Small intestine (tissue), 7 donors: ENCODE data around the gene RHOB. TPM values are rescaled to one million over a fixed set of nuclear protein-coding genes. Genes with fewer than 3 reads are reported as not detected.
"Not testable (repeated sequence)": the region's sequence is repeated elsewhere in the genome, so short reads cannot be mapped to it uniquely, and the experiment has no call there.

ENCODE experiments used
- DNase-seq, 2 donors: peaks; one replicate each; pipeline versions ENCODE4 v3.0.0 to v3.0.0-alpha.2; 2013
- FAIRE-seq: peaks from 2 replicates; lab custom pipeline; 2012; peaks lifted over from hg19 to GRCh38; lab: Jason Lieb, UNC
- H3K27ac ChIP-seq, 3 donors: one replicate each; pipeline ENCODE4 v1.5.1; 2013; ENCODE audit warnings: low read length in 2 of 3, mild to moderate bottlenecking in 2 of 3, control low read depth in 1 of 3, inconsistent platforms in 1 of 3, low read depth in 1 of 3, moderate library complexity in 1 of 3
- H3K27me3 ChIP-seq, 3 donors: one replicate each; pipeline ENCODE4 v1.6.1; 2013; ENCODE audit warnings: low read length in 3 of 3, inconsistent platforms in 1 of 3; ENCODE audit not compliant: control insufficient read depth in 3 of 3, insufficient read depth in 3 of 3
- H3K36me3 ChIP-seq, 3 donors: one replicate each; pipeline ENCODE4 v1.6.1; 2013; ENCODE audit warnings: low read length in 3 of 3, inconsistent platforms in 1 of 3, low read depth in 1 of 3, mild to moderate bottlenecking in 1 of 3, moderate library complexity in 1 of 3; ENCODE audit not compliant: control insufficient read depth in 3 of 3, insufficient read depth in 2 of 3
- H3K4me1 ChIP-seq, 3 donors: one replicate each; pipeline ENCODE4 v1.6.1; 2013; ENCODE audit warnings: low read length in 2 of 3, inconsistent platforms in 1 of 3, low read depth in 1 of 3, mild to moderate bottlenecking in 1 of 3, moderate library complexity in 1 of 3; ENCODE audit not compliant: control insufficient read depth in 3 of 3, insufficient read depth in 2 of 3
- H3K4me3 ChIP-seq, 3 donors: one replicate each; pipeline ENCODE4 v1.5.1; 2013; ENCODE audit warnings: low read length in 3 of 3, control low read depth in 1 of 3, inconsistent platforms in 1 of 3, low read depth in 1 of 3, mild to moderate bottlenecking in 1 of 3, moderate library complexity in 1 of 3
- H3K9me3 ChIP-seq, 2 donors: one replicate each; pipeline ENCODE4 v1.6.1; 2013; ENCODE audit warnings: low read depth in 1 of 2, low read length in 1 of 2; ENCODE audit not compliant: control insufficient read depth in 2 of 2, insufficient read depth in 1 of 2
- WGBS, 3 donors: extraction: QIAGEN DNeasy Blood & Tissue Kit; methylation state at CpG; one replicate each; pipeline ENCODE4 v1.1.7; 2013; 5-methylcytosine and 5-hydroxymethylcytosine counted together
- polyA plus RNA-seq, 4 donors: library from polyadenylated mRNA; stranded (reverse) in 3 of 4; unstranded in 1 of 4; fragments of 200-250 nt in 3 of 4; fragments of 120-200 nt in 1 of 4; gene quantifications; one replicate each; pipeline versions ENCODE4 v1.2.1 to v1.2.3, GENCODE V29; 2013
- donor health status: healthy with polysubstance abuse.
- donor health status: control.
- donor health status: control.
- donor health status: Bipolar disorder and iron deficiency.
- donor health status: healthy.

Gene RHOB
- polyA plus RNA-seq, 4 donors: 17.7 to 246 (median 44.2) TPM

DNA sequence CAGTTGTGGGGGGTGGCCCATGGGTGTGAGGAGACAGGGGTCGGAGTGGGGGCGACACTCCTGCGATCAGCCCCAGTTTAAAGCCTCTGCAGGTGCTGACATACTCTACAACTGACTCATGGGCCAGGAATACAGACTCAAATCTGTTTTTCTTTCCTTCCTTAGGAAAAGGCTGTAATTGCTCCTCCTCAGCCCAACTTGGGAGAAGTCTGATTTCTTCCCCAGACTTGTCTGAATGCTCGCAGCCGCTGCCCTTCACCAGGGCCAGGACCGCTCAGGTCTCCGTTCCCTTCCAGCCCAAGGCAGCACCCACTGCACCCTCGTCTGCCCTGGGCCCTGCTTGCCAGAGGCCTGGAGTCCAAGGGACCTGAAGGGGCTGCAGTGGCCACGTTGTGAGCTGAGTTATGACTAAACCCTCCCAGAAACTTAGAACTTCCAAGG is 41.3 kb downstream of the RHOB start:
- FAIRE-seq (no peak), DNase-seq (no peak)
- no peak overlapping the region for H3K4me3 ChIP-seq
- no peaks in the 10 kb centered on the region for H3K9me3 ChIP-seq
- H3K4me1 ChIP-seq: no peaks in the 10 kb centered on the region
- H3K27ac ChIP-seq: no peak overlapping the region
- no peaks in the 10 kb centered on the region for H3K27me3 ChIP-seq
- WGBS, 3 donors: 84 to 88% (median 85%) methylated on average over 9 of the region's 9 CpGs
- H3K36me3 ChIP-seq: no peaks in the 10 kb centered on the region

DNA sequence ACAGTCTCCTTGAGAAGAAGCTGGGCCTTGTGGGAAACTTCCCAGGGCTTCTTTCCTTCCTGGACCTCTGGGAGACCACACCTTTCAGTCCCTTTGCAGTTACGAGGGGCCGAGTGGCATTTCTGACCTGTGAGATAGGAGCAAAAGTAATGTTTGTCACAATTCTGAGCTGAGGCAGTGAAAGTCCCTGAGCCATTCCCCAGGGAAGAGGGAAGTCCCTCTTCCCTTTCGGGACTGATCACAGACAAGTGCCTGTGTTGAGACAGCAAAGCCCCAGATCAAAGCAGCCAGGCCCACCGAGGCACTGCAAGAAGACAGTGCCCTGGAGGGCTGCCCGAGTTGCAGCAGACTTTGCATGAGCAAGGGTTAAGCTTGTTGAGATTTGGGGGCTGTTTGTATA is 41.9 kb downstream of the RHOB start:
- no peaks in the 10 kb centered on the region for H3K9me3 ChIP-seq
- DNase-seq: no peak
- FAIRE-seq: no peak
- H3K36me3 ChIP-seq: no peaks in the 10 kb centered on the region
- WGBS, 3 donors: 73 to 83% (median 77%) methylated on average over 5 of the region's 5 CpGs
- no peak overlapping the region for H3K27ac ChIP-seq
- H3K4me1 ChIP-seq: no peaks in the 10 kb centered on the region
- no peaks in the 10 kb centered on the region for H3K27me3 ChIP-seq
- H3K4me3 ChIP-seq: no peak overlapping the region

DNA sequence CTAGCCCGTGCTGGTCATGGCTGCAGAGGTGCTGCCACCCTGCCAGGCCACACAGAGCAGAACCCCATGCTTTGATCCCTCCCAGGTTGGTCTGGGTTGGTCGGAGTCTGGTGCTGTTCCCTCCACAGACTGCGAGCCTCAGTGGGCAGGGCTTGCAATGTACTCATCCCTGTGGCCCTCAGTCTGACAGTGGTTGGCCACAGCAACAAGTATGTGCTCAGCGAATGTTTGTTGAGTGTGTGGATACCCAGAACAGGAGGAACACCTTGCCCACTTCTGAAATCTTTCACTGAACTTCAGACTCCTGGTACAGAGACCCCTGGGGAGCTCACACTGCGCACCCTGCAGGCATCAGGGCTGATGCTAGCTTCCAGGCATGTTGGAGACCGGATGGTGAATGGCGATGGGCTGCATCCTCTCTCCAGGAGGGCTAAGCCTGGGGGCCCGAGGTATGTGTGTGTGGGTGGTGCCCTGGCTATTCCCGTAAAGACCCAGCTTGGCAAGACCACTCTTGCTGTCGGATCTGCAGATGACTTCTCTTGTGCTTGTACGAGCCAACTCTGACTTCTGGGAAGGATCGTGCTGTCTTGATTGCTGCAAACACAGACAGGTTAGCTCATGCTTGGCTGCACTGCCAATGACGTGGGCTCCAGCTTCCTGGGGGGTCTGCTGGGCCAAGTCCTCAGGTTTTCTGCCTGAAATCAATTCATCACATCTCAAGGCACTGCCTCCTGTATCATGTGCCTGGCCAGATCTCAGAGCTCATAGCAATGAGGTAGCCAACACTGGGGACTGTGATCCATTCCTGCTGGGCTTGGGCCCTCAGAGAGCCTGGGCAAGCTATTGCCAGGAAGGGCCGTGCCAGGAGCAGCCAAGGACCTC is 43.7 kb downstream of the RHOB start:
- no peak overlapping the region for H3K4me3 ChIP-seq
- no peaks in the 10 kb centered on the region for H3K4me1 ChIP-seq
- H3K27ac ChIP-seq: no peak overlapping the region
- WGBS, 3 donors: 73 to 88% (median 82%) methylated on average over 14 of the region's 14 CpGs
- DNase-seq (no peak), FAIRE-seq (no peak)
- no peaks in the 10 kb centered on the region for H3K9me3 ChIP-seq
- H3K27me3 ChIP-seq: no peaks in the 10 kb centered on the region
- H3K36me3 ChIP-seq: no peaks in the 10 kb centered on the region

GRCh38 chr2:20491739-20492531 is 45.1 kb downstream of the RHOB start:
- WGBS, 3 donors: 74 to 76% (median 75%) methylated on average over 15 of the region's 15 CpGs
- Histone ChIP-seq H3K4me1 (no peaks in the 10 kb centered on the region), H3K36me3 (no peaks in the 10 kb centered on the region), H3K9me3 (no peaks in the 10 kb centered on the region), H3K4me3 (no peak overlapping the region), H3K27me3 (peaks cover 0 to 2% (median 0%) of the 10 kb centered on the region in 3 donors), H3K27ac (peak overlapping the region in 1 of 3 donors; percentile 15)
- no peak for DNase-seq
- FAIRE-seq: no peak

GRCh38 chr2:20493095-20493494 is 46.2 kb downstream of the RHOB start:
- not testable (repeated sequence) for H3K27ac ChIP-seq, H3K9me3 ChIP-seq, H3K27me3 ChIP-seq, FAIRE-seq, DNase-seq, H3K36me3 ChIP-seq, H3K4me3 ChIP-seq, H3K4me1 ChIP-seq
- WGBS, 3 donors: 81 to 93% (median 90%) methylated on average over 3 of the region's 3 CpGs

- WGBS, 3 donors: 25 to 43% (median 33%) methylated on average over 1 of the region's 1 CpG
- no peaks in the 10 kb centered on the region for H3K9me3 ChIP-seq
- FAIRE-seq: no peak
- H3K4me3 ChIP-seq: no peak overlapping the region
- H3K4me1 ChIP-seq: no peaks in the 10 kb centered on the region
- peaks cover 0 to 2% (median 0%) of the 10 kb centered on the region in 3 donors for H3K27me3 ChIP-seq
- no peak for DNase-seq
- H3K27ac ChIP-seq: no peak overlapping the region
- H3K36me3 ChIP-seq: no peaks in the 10 kb centered on the region
Measured at GRCh38 chr2:20494241-20494640, 47.4 kb downstream of the RHOB start.

- Histone ChIP-seq H3K27ac (no peak overlapping the region), H3K36me3 (no peaks in the 10 kb centered on the region), H3K4me1 (peaks cover 0 to 6% (median 0%) of the 10 kb centered on the region in 3 donors), H3K4me3 (no peak overlapping the region), H3K9me3 (no peaks in the 10 kb centered on the region), H3K27me3 (peaks cover 0 to 2% (median 0%) of the 10 kb centered on the region in 3 donors)
- DNase-seq (no peak), FAIRE-seq (no peak)
- WGBS, 3 donors: 64 to 77% (median 70%) methylated on average over 10 of the region's 10 CpGs
Measured at GRCh38 chr2:20496076-20496872, 49.4 kb downstream of the RHOB start.

GRCh38 chr2:20496942-20497341 is 50.1 kb downstream of the RHOB start:
- no peak for DNase-seq
- Histone ChIP-seq H3K36me3 (no peaks in the 10 kb centered on the region), H3K27me3 (peaks cover 0 to 2% (median 0%) of the 10 kb centered on the region in 3 donors), H3K9me3 (no peaks in the 10 kb centered on the region), H3K27ac (no peak overlapping the region), H3K4me1 (peaks cover 0 to 6% (median 0%) of the 10 kb centered on the region in 3 donors), H3K4me3 (no peak overlapping the region)
- FAIRE-seq: no peak
- 86 to 88% (median 87%) methylated on average over 11 of the region's 11 CpGs for WGBS, 3 donors
